ENCODE results near the gene OR1A1.

Gene OR1A1

DNA sequence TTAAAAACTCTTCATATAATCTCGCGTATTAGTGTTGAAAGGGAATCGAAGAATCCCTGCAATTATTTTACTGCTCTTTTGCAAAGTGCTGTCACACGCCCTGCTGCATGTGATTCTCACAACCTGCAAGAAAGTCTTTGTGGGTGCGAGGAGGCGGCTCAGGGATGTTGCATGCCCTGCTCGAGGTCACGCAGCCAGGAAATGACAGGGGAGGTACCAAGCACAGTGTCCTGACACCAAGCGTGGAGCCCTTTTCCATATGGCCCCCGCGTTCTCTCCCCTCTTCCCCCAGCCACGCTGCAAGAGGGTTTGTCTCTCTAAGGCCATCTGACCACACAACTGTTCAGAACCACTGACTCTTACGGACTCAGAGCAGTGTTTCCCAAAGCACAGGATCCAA, 53.1 kb downstream of the OR1A1 start:
- TF ChIP-seq ZNF311 (tag by site-specific recombination; IDR thresholded peaks at IDR 0.05; ENCODE audit: borderline replicate concordance) (no peak), ZNF214 (tag by site-specific recombination; IDR thresholded peaks at IDR 0.05; ENCODE audit: borderline replicate concordance) (no peak), ZNF146 (tag by site-specific recombination; IDR thresholded peaks at IDR 0.05) (no peak), ZNF302 (tag by site-specific recombination; IDR thresholded peaks at IDR 0.05; ENCODE audit: low read depth) (no peak), ZNF571 (tag by site-specific recombination; IDR thresholded peaks at IDR 0.05) (no peak), ZNF366 (tag by site-specific recombination; conservative IDR thresholded peaks at IDR 0.05) (no peak)
- TF ChIP-seq, protein P1, sequence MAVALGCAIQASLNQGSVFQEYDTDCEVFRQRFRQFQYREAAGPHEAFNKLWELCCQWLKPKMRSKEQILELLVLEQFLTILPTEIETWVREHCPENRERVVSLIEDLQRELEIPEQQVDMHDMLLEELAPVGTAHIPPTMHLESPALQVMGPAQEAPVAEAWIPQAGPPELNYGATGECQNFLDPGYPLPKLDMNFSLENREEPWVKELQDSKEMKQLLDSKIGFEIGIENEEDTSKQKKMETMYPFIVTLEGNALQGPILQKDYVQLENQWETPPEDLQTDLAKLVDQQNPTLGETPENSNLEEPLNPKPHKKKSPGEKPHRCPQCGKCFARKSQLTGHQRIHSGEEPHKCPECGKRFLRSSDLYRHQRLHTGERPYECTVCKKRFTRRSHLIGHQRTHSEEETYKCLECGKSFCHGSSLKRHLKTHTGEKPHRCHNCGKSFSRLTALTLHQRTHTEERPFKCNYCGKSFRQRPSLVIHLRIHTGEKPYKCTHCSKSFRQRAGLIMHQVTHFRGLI (tag by site-specific recombination; IDR thresholded peaks at IDR 0.05) = no peak
- TF ChIP-seq, protein P2, sequence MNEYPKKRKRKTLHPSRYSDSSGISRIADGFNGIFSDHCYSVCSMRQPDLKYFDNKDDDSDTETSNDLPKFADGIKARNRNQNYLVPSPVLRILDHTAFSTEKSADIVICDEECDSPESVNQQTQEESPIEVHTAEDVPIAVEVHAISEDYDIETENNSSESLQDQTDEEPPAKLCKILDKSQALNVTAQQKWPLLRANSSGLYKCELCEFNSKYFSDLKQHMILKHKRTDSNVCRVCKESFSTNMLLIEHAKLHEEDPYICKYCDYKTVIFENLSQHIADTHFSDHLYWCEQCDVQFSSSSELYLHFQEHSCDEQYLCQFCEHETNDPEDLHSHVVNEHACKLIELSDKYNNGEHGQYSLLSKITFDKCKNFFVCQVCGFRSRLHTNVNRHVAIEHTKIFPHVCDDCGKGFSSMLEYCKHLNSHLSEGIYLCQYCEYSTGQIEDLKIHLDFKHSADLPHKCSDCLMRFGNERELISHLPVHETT (tag by site-specific recombination; IDR thresholded peaks at IDR 0.05) = no peak
- TF ChIP-seq, protein P3, sequence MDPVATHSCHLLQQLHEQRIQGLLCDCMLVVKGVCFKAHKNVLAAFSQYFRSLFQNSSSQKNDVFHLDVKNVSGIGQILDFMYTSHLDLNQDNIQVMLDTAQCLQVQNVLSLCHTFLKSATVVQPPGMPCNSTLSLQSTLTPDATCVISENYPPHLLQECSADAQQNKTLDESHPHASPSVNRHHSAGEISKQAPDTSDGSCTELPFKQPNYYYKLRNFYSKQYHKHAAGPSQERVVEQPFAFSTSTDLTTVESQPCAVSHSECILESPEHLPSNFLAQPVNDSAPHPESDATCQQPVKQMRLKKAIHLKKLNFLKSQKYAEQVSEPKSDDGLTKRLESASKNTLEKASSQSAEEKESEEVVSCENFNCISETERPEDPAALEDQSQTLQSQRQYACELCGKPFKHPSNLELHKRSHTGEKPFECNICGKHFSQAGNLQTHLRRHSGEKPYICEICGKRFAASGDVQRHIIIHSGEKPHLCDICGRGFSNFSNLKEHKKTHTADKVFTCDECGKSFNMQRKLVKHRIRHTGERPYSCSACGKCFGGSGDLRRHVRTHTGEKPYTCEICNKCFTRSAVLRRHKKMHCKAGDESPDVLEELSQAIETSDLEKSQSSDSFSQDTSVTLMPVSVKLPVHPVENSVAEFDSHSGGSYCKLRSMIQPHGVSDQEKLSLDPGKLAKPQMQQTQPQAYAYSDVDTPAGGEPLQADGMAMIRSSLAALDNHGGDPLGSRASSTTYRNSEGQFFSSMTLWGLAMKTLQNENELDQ (tag by site-specific recombination; IDR thresholded peaks at IDR 0.05; ENCODE audit: low read depth) = no peak
- Histone ChIP-seq H3K36me3 (ENCODE audit: control insufficient read depth in 2 of 2, insufficient read depth in 1 of 2, low read length in 2 of 2) (no peaks in the 10 kb centered on the region), H3K4me3 (ENCODE audit: low read depth, low read length) (no peak overlapping the region), H3K9me3 (ENCODE audit: control insufficient read depth, insufficient read depth, low read depth, low read length) (no peaks in the 10 kb centered on the region), H3K4me1 (ENCODE audit: control insufficient read depth, insufficient read depth, low read length) (no peaks in the 10 kb centered on the region), H3K27ac (ENCODE audit: extremely low read depth, low read depth, low read length) (no peak overlapping the region)
- CTCF ChIA-PET = no interaction called here
- POLR2A ChIA-PET = no interaction called here
